Keratinocyte (primary cell): Measurements from ENCODE around the gene ATP6V1A. TPM values are rescaled to one million over a fixed set of nuclear protein-coding genes. Genes with fewer than 3 reads are reported as not detected.
A peak's percentile ranks its signal among the peaks of the same experiment; 100 is the strongest.

ENCODE experiments used
- DNase-seq: peaks from one replicate; pipeline ENCODE4 v3.0.0-alpha.2; 2011; ENCODE audit warnings: low read depth, missing footprints, low spot score
- FAIRE-seq: peaks from 2 replicates; lab custom pipeline; 2011; peaks lifted over from hg19 to GRCh38; lab: Jason Lieb, UNC
- H2AFZ ChIP-seq: 2 replicates; pipeline ENCODE4 v1.6.0; 2012; ENCODE audit warnings: low read length, control low read depth, inconsistent platforms; ENCODE audit not compliant: control insufficient read depth
- H3K27ac ChIP-seq: 2 replicates; pipeline ENCODE4 v1.5.1; 2011; ENCODE audit warnings: low read length; ENCODE audit not compliant: control insufficient read depth, insufficient read depth
- H3K27me3 ChIP-seq: 3 replicates; pipeline ENCODE4 v1.6.0; 2011; ENCODE audit warnings: low read length; ENCODE audit not compliant: control insufficient read depth, insufficient read depth; ENCODE audit errors: extremely low read depth
- H3K36me3 ChIP-seq, 2 experiments: 2 replicates in 1 of 2; 3 replicates in 1 of 2; pipeline ENCODE4 v1.5.1; 2011; ENCODE audit warnings: low read length in 2 of 2, mild to moderate bottlenecking in 1 of 2; ENCODE audit not compliant: control insufficient read depth in 2 of 2, insufficient read depth in 2 of 2; ENCODE audit errors: extremely low read depth in 1 of 2
- H3K4me1 ChIP-seq: 3 replicates; pipeline ENCODE4 v1.5.1; 2011; ENCODE audit warnings: low read length; ENCODE audit not compliant: control insufficient read depth, insufficient read depth; ENCODE audit errors: extremely low read depth
- H3K4me2 ChIP-seq: 3 replicates; pipeline ENCODE4 v1.6.0; 2011; ENCODE audit warnings: low read depth, low read length; ENCODE audit not compliant: control insufficient read depth, insufficient read depth; ENCODE audit errors: extremely low read depth
- H3K4me3 ChIP-seq, 3 experiments: fragments of 200-600 bp in 1 of 3; sonication (generic) in 1 of 3; 2 replicates in 2 of 3; 3 replicates in 1 of 3; pipeline ENCODE4 v1.5.1; 2011 to 2016; ENCODE audit warnings: low read length in 3 of 3, mild to moderate bottlenecking in 3 of 3, control low read depth in 2 of 3, inconsistent platforms in 1 of 3, low read depth in 1 of 3, mixed read lengths in 1 of 3, mixed run types in 1 of 3, moderate library complexity in 1 of 3; ENCODE audit not compliant: control insufficient read depth in 2 of 3, insufficient read depth in 2 of 3; ENCODE audit errors: extremely low read depth in 1 of 3
- H3K79me2 ChIP-seq: 2 replicates; pipeline ENCODE4 v1.6.0; 2012; ENCODE audit warnings: low read length; ENCODE audit not compliant: control insufficient read depth, insufficient read depth
- H3K9ac ChIP-seq: 3 replicates; pipeline ENCODE4 v1.6.0; 2011; ENCODE audit warnings: low read length; ENCODE audit not compliant: control insufficient read depth, insufficient read depth; ENCODE audit errors: extremely low read depth
- H3K9me1 ChIP-seq: 3 replicates; pipeline ENCODE4 v1.6.0; 2011; ENCODE audit warnings: low read length; ENCODE audit not compliant: control insufficient read depth, insufficient read depth; ENCODE audit errors: extremely low read depth
- H3K9me3 ChIP-seq: 2 replicates; pipeline ENCODE4 v1.5.1; 2012; ENCODE audit warnings: low read depth, low read length; ENCODE audit not compliant: control insufficient read depth
- H4K20me1 ChIP-seq: 3 replicates; pipeline ENCODE4 v1.6.0; 2011; ENCODE audit warnings: low read length; ENCODE audit not compliant: control insufficient read depth, insufficient read depth; ENCODE audit errors: extremely low read depth
- EZH2 ChIP-seq: IDR thresholded peaks from one replicate; pipeline ENCODE4 v1.6.1; 2012; ENCODE audit warnings: inconsistent platforms, mild to moderate bottlenecking, low read length, moderate library complexity
- dilution Hi-C: fragments of 300-500 bp; cut with MboI; formaldehyde crosslinking; loops from one replicate; pipeline ENCODE4 v1.7.0; 2020; ENCODE audit warnings: low sequenced_read_pairs; ENCODE audit not compliant: extremely low pct_ligation_motif_present
- polyA plus RNA-seq, 5 experiments: library from polyadenylated mRNA; depleted of rRNA in 3 of 5; stranded (reverse) in 3 of 5; stranded (forward) in 1 of 5; unstranded in 1 of 5; fragments of >200 nt; gene quantifications; 1 replicate in 1 of 5; 2 replicates in 3 of 5; 3 replicates in 1 of 5; pipeline versions ENCODE4 v1.2.1 to v1.2.3, GENCODE V29; 2011 to 2012; ENCODE audit warnings: missing spikeins in 2 of 5, low read depth in 1 of 5, low replicate concordance in 1 of 5
- TF ChIP-seq, protein P1 (sequence below), 3 experiments: IDR thresholded peaks in 1 of 3; conservative IDR thresholded peaks in 1 of 3; optimal IDR thresholded peaks in 1 of 3; 2 replicates in 2 of 3; 3 replicates in 1 of 3; pipeline versions ENCODE3 to v1.5.1; 2011; ENCODE audit warnings: low read length in 3 of 3, mild to moderate bottlenecking in 3 of 3, moderate library complexity in 2 of 3, control low read depth in 1 of 3, inconsistent platforms in 1 of 3; ENCODE audit not compliant: insufficient read depth in 2 of 3; ENCODE audit errors: extremely low read depth in 1 of 3

ATP6V1A gene
- polyA plus RNA-seq, 1 donor (not counting 4 experiments of a cell fraction or from before 2014, with no cell fraction given), result 35.8 TPM

DNA sequence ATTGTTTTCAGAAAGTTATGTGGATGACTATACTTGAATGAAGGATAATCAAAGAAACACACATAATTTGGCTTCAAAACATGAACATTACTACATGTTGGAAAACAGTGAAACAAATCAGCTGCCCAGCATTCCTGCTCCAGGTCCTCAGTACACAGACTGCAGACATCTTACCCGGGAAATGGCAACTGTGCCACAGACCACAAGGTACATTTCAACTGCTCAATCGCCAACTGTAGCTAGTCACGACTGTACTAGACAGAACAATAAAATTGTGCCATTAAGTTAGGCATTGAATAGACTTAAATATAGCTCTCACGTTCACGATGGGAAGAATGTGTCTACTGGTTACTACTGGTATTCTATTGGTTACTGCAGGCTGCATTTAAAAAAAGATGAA, 5.7 kb upstream of the ATP6V1A start:
- peaks cover 35% of the 10 kb centered on the region for H4K20me1 ChIP-seq
- no peak overlapping the region for H2AFZ ChIP-seq
- H3K27me3 ChIP-seq, result no peaks in the 10 kb centered on the region
- H3K9ac ChIP-seq, result no peak overlapping the region
- H3K9me3 ChIP-seq, result no peaks in the 10 kb centered on the region
- H3K36me3 ChIP-seq, result peaks cover 0 to 4% of the 10 kb centered on the region in 2 experiments
- H3K4me2 ChIP-seq, result peak overlapping the region; percentile 12
- H3K4me1 ChIP-seq, result peaks cover 47% of the 10 kb centered on the region
- FAIRE-seq (no peak), DNase-seq (no peak)
- no peaks in the 10 kb centered on the region for H3K9me1 ChIP-seq
- H3K79me2 ChIP-seq, result peaks cover 99% of the 10 kb centered on the region
- TF ChIP-seq, protein P1, sequence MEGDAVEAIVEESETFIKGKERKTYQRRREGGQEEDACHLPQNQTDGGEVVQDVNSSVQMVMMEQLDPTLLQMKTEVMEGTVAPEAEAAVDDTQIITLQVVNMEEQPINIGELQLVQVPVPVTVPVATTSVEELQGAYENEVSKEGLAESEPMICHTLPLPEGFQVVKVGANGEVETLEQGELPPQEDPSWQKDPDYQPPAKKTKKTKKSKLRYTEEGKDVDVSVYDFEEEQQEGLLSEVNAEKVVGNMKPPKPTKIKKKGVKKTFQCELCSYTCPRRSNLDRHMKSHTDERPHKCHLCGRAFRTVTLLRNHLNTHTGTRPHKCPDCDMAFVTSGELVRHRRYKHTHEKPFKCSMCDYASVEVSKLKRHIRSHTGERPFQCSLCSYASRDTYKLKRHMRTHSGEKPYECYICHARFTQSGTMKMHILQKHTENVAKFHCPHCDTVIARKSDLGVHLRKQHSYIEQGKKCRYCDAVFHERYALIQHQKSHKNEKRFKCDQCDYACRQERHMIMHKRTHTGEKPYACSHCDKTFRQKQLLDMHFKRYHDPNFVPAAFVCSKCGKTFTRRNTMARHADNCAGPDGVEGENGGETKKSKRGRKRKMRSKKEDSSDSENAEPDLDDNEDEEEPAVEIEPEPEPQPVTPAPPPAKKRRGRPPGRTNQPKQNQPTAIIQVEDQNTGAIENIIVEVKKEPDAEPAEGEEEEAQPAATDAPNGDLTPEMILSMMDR (optimal IDR thresholded peaks at IDR 0.05 in 1 of 3, IDR thresholded peaks at IDR 0.05 in 1 of 3, conservative IDR thresholded peaks at IDR 0.05 in 1 of 3; ENCODE audit: extremely low read depth in 1 of 3, insufficient read depth in 2 of 3, low read length in 3 of 3), result no peak
- TF ChIP-seq EZH2, result no peak
- H3K27ac ChIP-seq, result peak overlapping the region; percentile 38
- no peak overlapping the region for H3K4me3 ChIP-seq
- dilution Hi-C loops, result no loop called here

DNA sequence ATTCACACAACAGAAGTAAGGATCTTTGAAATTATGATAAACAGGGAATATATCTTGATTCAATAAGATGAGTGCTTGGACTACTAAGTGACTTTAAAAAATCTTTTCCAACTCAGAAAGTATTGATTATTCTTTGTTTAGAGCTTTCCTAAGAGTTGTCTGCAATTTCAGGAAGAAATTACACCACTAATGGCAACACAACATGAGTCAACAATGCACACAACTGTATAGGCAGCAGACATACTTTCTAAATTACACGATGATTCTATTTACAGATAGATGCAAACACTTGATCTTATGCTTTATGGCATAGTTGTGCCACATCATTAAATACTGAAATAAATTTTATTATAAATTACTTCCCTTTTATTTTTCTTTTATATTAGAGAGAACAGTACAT, 5.2 kb upstream of the ATP6V1A start:
- TF ChIP-seq EZH2, result no peak
- TF ChIP-seq, protein P1 (optimal IDR thresholded peaks at IDR 0.05 in 1 of 3, IDR thresholded peaks at IDR 0.05 in 1 of 3, conservative IDR thresholded peaks at IDR 0.05 in 1 of 3; ENCODE audit: extremely low read depth in 1 of 3, insufficient read depth in 2 of 3, low read length in 3 of 3), result no peak
- FAIRE-seq, result no peak
- Histone ChIP-seq H3K4me1 (peaks cover 46% of the 10 kb centered on the region), H3K27ac (peak overlapping the region; percentile 38), H3K4me2 (no peak overlapping the region), H2AFZ (no peak overlapping the region), H3K36me3 (peaks cover 0 to 4% of the 10 kb centered on the region in 2 experiments), H4K20me1 (peaks cover 34% of the 10 kb centered on the region), H3K4me3 (no peak overlapping the region), H3K9ac (no peak overlapping the region), H3K79me2 (peaks cover 94% of the 10 kb centered on the region), H3K9me1 (no peaks in the 10 kb centered on the region), H3K9me3 (no peaks in the 10 kb centered on the region), H3K27me3 (no peaks in the 10 kb centered on the region)
- dilution Hi-C loops, result no loop called here
- DNase-seq, result no peak
